Gastrocnemius medialis (tissue), 4 donors: ENCODE data around the gene HMGB1. TPM values are rescaled to one million over a fixed set of nuclear protein-coding genes. Genes with fewer than 3 reads are reported as not detected.

ENCODE experiments used
- ATAC-seq, 2 donors: fragments of 150-250 bp; one replicate each; pipeline ENCODE4 v1.9.1; 2016
- DNase-seq, 2 donors: peaks; one replicate each; pipeline ENCODE4 v3.0.0-alpha.2; 2019
- H3K27ac ChIP-seq, 4 donors: fragments of 200-600 bp; sonication (generic); 1 replicate in 1 of 4; 2 replicates in 3 of 4; pipeline ENCODE4 v1.5.1; 2016 to 2018; ENCODE audit warnings: mild to moderate bottlenecking in 2 of 4, moderate library complexity in 1 of 4
- H3K27me3 ChIP-seq, 3 donors: fragments of 200-600 bp; sonication (generic) in 2 of 3; 1 replicate in 1 of 3; 2 replicates in 2 of 3; pipeline versions ENCODE4 v1.5.1 to v1.6.0; 2016 to 2019; ENCODE audit warnings: mild to moderate bottlenecking in 1 of 3, moderate library complexity in 1 of 3
- H3K36me3 ChIP-seq, 2 donors: fragments of 200-600 bp; sonication (generic) in 1 of 2; one replicate each; pipeline ENCODE4 v1.5.1; 2017 to 2018
- H3K4me1 ChIP-seq, 2 donors: fragments of 200-600 bp; sonication (generic) in 1 of 2; one replicate each; pipeline ENCODE4 v1.5.1; 2016 to 2017; ENCODE audit warnings: mild to moderate bottlenecking in 2 of 2
- H3K4me3 ChIP-seq, 4 donors: fragments of 200-600 bp; sonication (generic) in 3 of 4; 1 replicate in 1 of 4; 2 replicates in 3 of 4; pipeline ENCODE4 v1.5.1; 2016 to 2019; ENCODE audit warnings: mild to moderate bottlenecking in 2 of 4
- H3K9me3 ChIP-seq, 3 donors: fragments of 200-600 bp; sonication (generic) in 2 of 3; 1 replicate in 1 of 3; 2 replicates in 2 of 3; pipeline ENCODE4 v1.5.1; 2016 to 2019
- CTCF ChIP-seq, 5 experiments: fragments of 450-650 bp in 3 of 5; fragments of 200-600 bp in 2 of 5; sonication (generic) in 2 of 5; IDR thresholded peaks in 4 of 5; conservative IDR thresholded peaks in 1 of 5; 1 replicate in 4 of 5; 2 replicates in 1 of 5; pipeline ENCODE4 v1.5.1; 2016 to 2019; ENCODE audit warnings: antibody characterized with exemption in 5 of 5, mild to moderate bottlenecking in 3 of 5, moderate library complexity in 3 of 5
- POLR2A ChIP-seq, 2 donors: fragments of 450-650 bp; IDR thresholded peaks; one replicate each; pipeline ENCODE4 v1.6.1; 2017; ENCODE audit warnings: antibody characterized with exemption in 2 of 2, mild to moderate bottlenecking in 2 of 2, moderate library complexity in 2 of 2
- in situ Hi-C, 4 donors: fragments of 200-750 bp; cut with MboI; loops; one replicate each; pipeline versions ENCODE4 v1.15.0 to v1.8.0; 2017; ENCODE audit warnings: low sequenced_read_pairs in 4 of 4
- intact Hi-C: fragments of 100-400 bp; cut with DNase I; formaldehyde crosslinking; loops from one replicate; pipeline ENCODE4 v1.15.1; 2023; ENCODE audit warnings: low total_unique reads
- total RNA-seq, 4 donors: library from RNA; depleted of rRNA; stranded (reverse); fragments of >200 nt; gene quantifications; one replicate each; pipeline versions ENCODE4 v1.1.0 to v1.2.3, GENCODE V29; 2016

Gene HMGB1
- total RNA-seq, 4 donors from 2014 or later, result 217 to 314 (median 265) TPM

GRCh38 chr13:30504081-30504480 lies 38.3 kb upstream of the HMGB1 start:
- no peak for DNase-seq
- Histone ChIP-seq H3K27me3 (no peaks in the 10 kb centered on the region), H3K4me1 (no peaks in the 10 kb centered on the region), H3K4me3 (no peak overlapping the region), H3K27ac (no peak overlapping the region), H3K9me3 (no peaks in the 10 kb centered on the region), H3K36me3 (no peaks in the 10 kb centered on the region)
- no peak for TF ChIP-seq POLR2A (IDR thresholded peaks at IDR 0.05)
- no peak for TF ChIP-seq CTCF (IDR thresholded peaks at IDR 0.05 in 4 of 5, conservative IDR thresholded peaks at IDR 0.05 in 1 of 5)
- intact Hi-C loops (no loop called here), in situ Hi-C loops (no loop called here)
- ATAC-seq, result no peak

GRCh38 chr13:30502237-30502636 lies 36.5 kb upstream of the HMGB1 start:
- ATAC-seq (no peak), DNase-seq (no peak)
- intact Hi-C loops (no loop called here), in situ Hi-C loops (no loop called here)
- Histone ChIP-seq H3K4me1 (no peaks in the 10 kb centered on the region), H3K27me3 (no peaks in the 10 kb centered on the region), H3K36me3 (no peaks in the 10 kb centered on the region), H3K9me3 (no peaks in the 10 kb centered on the region), H3K4me3 (no peak overlapping the region), H3K27ac (no peak overlapping the region)
- TF ChIP-seq POLR2A (IDR thresholded peaks at IDR 0.05), result no peak
- no peak for TF ChIP-seq CTCF (IDR thresholded peaks at IDR 0.05 in 4 of 5, conservative IDR thresholded peaks at IDR 0.05 in 1 of 5)

- Histone ChIP-seq H3K27ac (no peak overlapping the region), H3K9me3 (no peaks in the 10 kb centered on the region), H3K4me1 (no peaks in the 10 kb centered on the region), H3K27me3 (no peaks in the 10 kb centered on the region), H3K4me3 (no peak overlapping the region), H3K36me3 (no peaks in the 10 kb centered on the region)
- in situ Hi-C loops (no loop called here), intact Hi-C loops (no loop called here)
- DNase-seq, result no peak
- no peak for ATAC-seq
- TF ChIP-seq CTCF (IDR thresholded peaks at IDR 0.05 in 4 of 5, conservative IDR thresholded peaks at IDR 0.05 in 1 of 5), result no peak
- TF ChIP-seq POLR2A (IDR thresholded peaks at IDR 0.05), result no peak
Measured at GRCh38 chr13:30499338-30499737, 33.6 kb upstream of the HMGB1 start.

GRCh38 chr13:30496147-30496546 lies 30.4 kb upstream of the HMGB1 start:
- no peak overlapping the region for H3K4me3 ChIP-seq
- DNase-seq (no peak), ATAC-seq (no peak)
- in situ Hi-C loops (no loop called here), intact Hi-C loops (no loop called here)
- no peak for TF ChIP-seq POLR2A (IDR thresholded peaks at IDR 0.05)
- TF ChIP-seq CTCF (IDR thresholded peaks at IDR 0.05 in 4 of 5, conservative IDR thresholded peaks at IDR 0.05 in 1 of 5), result no peak
- H3K9me3 ChIP-seq, result no peaks in the 10 kb centered on the region
- no peaks in the 10 kb centered on the region for H3K4me1 ChIP-seq
- H3K36me3 ChIP-seq, result no peaks in the 10 kb centered on the region
- H3K27ac ChIP-seq, result no peak overlapping the region
- H3K27me3 ChIP-seq, result no peaks in the 10 kb centered on the region

GRCh38 chr13:30495746-30496145 lies 30.0 kb upstream of the HMGB1 start:
- Histone ChIP-seq H3K9me3 (no peaks in the 10 kb centered on the region), H3K4me1 (no peaks in the 10 kb centered on the region), H3K4me3 (no peak overlapping the region), H3K36me3 (no peaks in the 10 kb centered on the region), H3K27ac (no peak overlapping the region), H3K27me3 (no peaks in the 10 kb centered on the region)
- TF ChIP-seq POLR2A (IDR thresholded peaks at IDR 0.05), result no peak
- TF ChIP-seq CTCF (IDR thresholded peaks at IDR 0.05 in 4 of 5, conservative IDR thresholded peaks at IDR 0.05 in 1 of 5), result no peak
- intact Hi-C loops (no loop called here), in situ Hi-C loops (no loop called here)
- DNase-seq (no peak), ATAC-seq (no peak)
